IPS-15b (cell line): Measurements from ENCODE around the gene NOL7.
A peak's percentile ranks its signal among the peaks of the same experiment; 100 is the strongest.

Source experiments
- H3K27me3 ChIP-seq: one replicate; pipeline ENCODE4 v1.6.1; 2013; ENCODE audit warnings: low read length; ENCODE audit not compliant: control insufficient read depth, insufficient read depth
- H3K36me3 ChIP-seq: one replicate; pipeline ENCODE4 v1.6.1; 2013; ENCODE audit warnings: low read length; ENCODE audit not compliant: control insufficient read depth, insufficient read depth
- H3K4me1 ChIP-seq: one replicate; pipeline ENCODE4 v1.6.1; 2013; ENCODE audit warnings: mild to moderate bottlenecking, low read length; ENCODE audit not compliant: control insufficient read depth, insufficient read depth
- H3K4me3 ChIP-seq: one replicate; pipeline ENCODE4 v1.5.1; 2013; ENCODE audit warnings: low read depth, low read length
- H3K9ac ChIP-seq: one replicate; pipeline ENCODE4 v1.6.1; 2013; ENCODE audit warnings: low read depth, mild to moderate bottlenecking, low read length
- H3K9me3 ChIP-seq: one replicate; pipeline ENCODE4 v1.6.1; 2013; ENCODE audit warnings: mild to moderate bottlenecking, low read length; ENCODE audit not compliant: control insufficient read depth, insufficient read depth

The NOL7 gene

GRCh38 chr6:13614926-13615791 is at the start of gene NOL7:
NOL7 (plus strand) TSS chr6:13615335; CDS start chr6:13615359, 24 bp downstream.
- H3K9me3 ChIP-seq = no peaks in the 10 kb centered on the region
- no peaks in the 10 kb centered on the region for H3K27me3 ChIP-seq
- H3K4me3 ChIP-seq = peak within 1 kb of the TSS; percentile 97
- peaks cover 23% of the 10 kb centered on the region for H3K36me3 ChIP-seq
- peaks cover 7% of the 10 kb centered on the region for H3K4me1 ChIP-seq
- H3K9ac ChIP-seq = peak within 1 kb of the TSS; percentile 96

- Histone ChIP-seq H3K4me3 (no peak overlapping the region), H3K4me1 (peaks cover 2% of the 10 kb centered on the region), H3K9ac (no peak overlapping the region), H3K27me3 (no peaks in the 10 kb centered on the region), H3K36me3 (no peaks in the 10 kb centered on the region), H3K9me3 (no peaks in the 10 kb centered on the region)
Measured at GRCh38 chr6:13565921-13566320, 49.2 kb upstream of the NOL7 start.

GRCh38 chr6:13566500-13566899 is 48.6 kb upstream of the NOL7 start:
- H3K9ac ChIP-seq = no peak overlapping the region
- no peaks in the 10 kb centered on the region for H3K27me3 ChIP-seq
- no peaks in the 10 kb centered on the region for H3K4me1 ChIP-seq
- H3K4me3 ChIP-seq = no peak overlapping the region
- H3K9me3 ChIP-seq = no peaks in the 10 kb centered on the region
- H3K36me3 ChIP-seq = no peaks in the 10 kb centered on the region

- H3K4me3 ChIP-seq = no peak overlapping the region
- H3K36me3 ChIP-seq = no peaks in the 10 kb centered on the region
- H3K9me3 ChIP-seq = no peaks in the 10 kb centered on the region
- peaks cover 5% of the 10 kb centered on the region for H3K4me1 ChIP-seq
- H3K27me3 ChIP-seq = no peaks in the 10 kb centered on the region
- H3K9ac ChIP-seq = no peak overlapping the region
Measured at GRCh38 chr6:13568970-13569369, 46.2 kb upstream of the NOL7 start.

- Histone ChIP-seq H3K9me3 (no peaks in the 10 kb centered on the region), H3K9ac (no peak overlapping the region), H3K4me1 (peaks cover 5% of the 10 kb centered on the region), H3K36me3 (no peaks in the 10 kb centered on the region), H3K4me3 (no peak overlapping the region), H3K27me3 (no peaks in the 10 kb centered on the region)
Measured at GRCh38 chr6:13572240-13572639, 42.9 kb upstream of the NOL7 start.

- Histone ChIP-seq H3K4me1 (peaks cover 5% of the 10 kb centered on the region), H3K36me3 (no peaks in the 10 kb centered on the region), H3K9ac (peak overlapping the region; percentile 81), H3K27me3 (no peaks in the 10 kb centered on the region), H3K9me3 (no peaks in the 10 kb centered on the region), H3K4me3 (peak overlapping the region; percentile 93)
Measured at GRCh38 chr6:13572951-13573654, 42.0 kb upstream of the NOL7 start.

GRCh38 chr6:13573669-13574110 is 41.4 kb upstream of the NOL7 start:
- Histone ChIP-seq H3K36me3 (no peaks in the 10 kb centered on the region), H3K4me1 (peaks cover 5% of the 10 kb centered on the region), H3K9me3 (no peaks in the 10 kb centered on the region), H3K27me3 (no peaks in the 10 kb centered on the region), H3K9ac (peak overlapping the region; percentile 81), H3K4me3 (peak overlapping the region; percentile 93)

- Histone ChIP-seq H3K9ac (peak overlapping the region; percentile 92), H3K36me3 (no peaks in the 10 kb centered on the region), H3K9me3 (no peaks in the 10 kb centered on the region), H3K4me3 (peak overlapping the region; percentile 93), H3K27me3 (no peaks in the 10 kb centered on the region), H3K4me1 (peaks cover 5% of the 10 kb centered on the region)
Measured at GRCh38 chr6:13574149-13574570, 41.0 kb upstream of the NOL7 start.

GRCh38 chr6:13574571-13575376 is 40.4 kb upstream of the NOL7 start, which contains the start of gene SIRT5:
SIRT5 (plus strand) TSS chr6:13574601; CDS start chr6:13584111, 9,510 bp downstream.
- H3K4me3 ChIP-seq = peak within 1 kb of the TSS; percentile 93
- H3K36me3 ChIP-seq = no peaks in the 10 kb centered on the region
- no peaks in the 10 kb centered on the region for H3K27me3 ChIP-seq
- peak within 1 kb of the TSS; percentile 92 for H3K9ac ChIP-seq
- no peaks in the 10 kb centered on the region for H3K9me3 ChIP-seq
- peaks cover 5% of the 10 kb centered on the region for H3K4me1 ChIP-seq

GRCh38 chr6:13575377-13575775 is 39.8 kb upstream of the NOL7 start:
- Histone ChIP-seq H3K36me3 (no peaks in the 10 kb centered on the region), H3K9ac (no peak overlapping the region), H3K4me3 (peak overlapping the region; percentile 93), H3K9me3 (no peaks in the 10 kb centered on the region), H3K4me1 (peaks cover 5% of the 10 kb centered on the region), H3K27me3 (no peaks in the 10 kb centered on the region)

GRCh38 chr6:13576017-13576416 is 39.1 kb upstream of the NOL7 start:
- no peak overlapping the region for H3K9ac ChIP-seq

More at GRCh38 chr6:13576017-13576416, 39.1 kb upstream of the NOL7 start:
- no peaks in the 10 kb centered on the region for H3K27me3 ChIP-seq
- H3K36me3 ChIP-seq = no peaks in the 10 kb centered on the region
- H3K9me3 ChIP-seq = no peaks in the 10 kb centered on the region
- H3K4me1 ChIP-seq = peaks cover 5% of the 10 kb centered on the region
- no peak overlapping the region for H3K4me3 ChIP-seq
